B cell (primary cell): ENCODE data around the gene KYNU.

Experiments
- CTCF ChIP-seq: fragments of 200-600 bp; IDR thresholded peaks from one replicate; pipeline ENCODE4 v1.8.0; 2022; ENCODE audit warnings: antibody characterized with exemption, mild to moderate bottlenecking
- EZH2 ChIP-seq: IDR thresholded peaks from 2 replicates; pipeline ENCODE4 v1.6.1; 2012; ENCODE audit warnings: borderline replicate concordance, low read depth, mild to moderate bottlenecking, moderate library complexity, low read length; ENCODE audit not compliant: insufficient read depth, poor library complexity, severe bottlenecking

GRCh38 chr2:142867136-142867535, 10.3 kb upstream of the KYNU start:
- TF ChIP-seq EZH2 (no peak), CTCF (no peak)
